ENCODE results near the gene TYMP.

DNA sequence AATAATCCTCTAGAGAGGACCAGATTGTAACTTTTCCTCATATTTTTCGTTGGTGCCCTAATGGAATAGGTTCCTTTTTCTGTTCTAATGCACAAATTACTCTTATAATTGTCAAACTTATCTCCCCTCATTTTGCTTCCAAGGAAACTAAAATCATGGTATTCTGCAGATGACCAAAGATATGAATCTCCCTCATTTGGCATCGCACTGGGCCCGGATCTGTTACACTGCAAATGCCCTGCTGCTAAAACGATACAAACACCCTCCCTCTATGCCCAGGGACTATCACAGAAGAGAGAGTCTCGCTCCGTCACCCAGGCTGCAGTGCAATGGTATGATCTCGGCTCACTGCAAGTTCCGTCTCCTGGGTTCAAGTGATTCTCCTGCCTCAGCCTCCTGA, 23.5 kb upstream of the TYMP start:
- TF ChIP-seq EZH2 (IDR thresholded peaks at IDR 0.05; ENCODE audit: low read length, unreplicated experiment) (no peak), EZH2phosphoT487 (IDR thresholded peaks at IDR 0.05; ENCODE audit: borderline replicate concordance, low read length) (no peak)
- TF ChIP-seq, protein P1, sequence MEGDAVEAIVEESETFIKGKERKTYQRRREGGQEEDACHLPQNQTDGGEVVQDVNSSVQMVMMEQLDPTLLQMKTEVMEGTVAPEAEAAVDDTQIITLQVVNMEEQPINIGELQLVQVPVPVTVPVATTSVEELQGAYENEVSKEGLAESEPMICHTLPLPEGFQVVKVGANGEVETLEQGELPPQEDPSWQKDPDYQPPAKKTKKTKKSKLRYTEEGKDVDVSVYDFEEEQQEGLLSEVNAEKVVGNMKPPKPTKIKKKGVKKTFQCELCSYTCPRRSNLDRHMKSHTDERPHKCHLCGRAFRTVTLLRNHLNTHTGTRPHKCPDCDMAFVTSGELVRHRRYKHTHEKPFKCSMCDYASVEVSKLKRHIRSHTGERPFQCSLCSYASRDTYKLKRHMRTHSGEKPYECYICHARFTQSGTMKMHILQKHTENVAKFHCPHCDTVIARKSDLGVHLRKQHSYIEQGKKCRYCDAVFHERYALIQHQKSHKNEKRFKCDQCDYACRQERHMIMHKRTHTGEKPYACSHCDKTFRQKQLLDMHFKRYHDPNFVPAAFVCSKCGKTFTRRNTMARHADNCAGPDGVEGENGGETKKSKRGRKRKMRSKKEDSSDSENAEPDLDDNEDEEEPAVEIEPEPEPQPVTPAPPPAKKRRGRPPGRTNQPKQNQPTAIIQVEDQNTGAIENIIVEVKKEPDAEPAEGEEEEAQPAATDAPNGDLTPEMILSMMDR (conservative IDR thresholded peaks at IDR 0.05; ENCODE audit: low read depth, low read length): no peak
